WTC11 (cell line): ENCODE data around the gene C9orf50. TPM values are rescaled to one million over a fixed set of nuclear protein-coding genes. Genes with fewer than 3 reads are reported as not detected.

Experiments used
- ATF3 ChIP-seq: sonication (generic); formaldehyde crosslinking; conservative IDR thresholded peaks from 2 replicates; pipeline ENCODE4 v1.8.1; 2022; ENCODE audit warnings: mild to moderate bottlenecking, missing genetic modification reagents
- CTCF ChIP-seq: fragments of 200-600 bp; IDR thresholded peaks from 2 replicates; pipeline ENCODE4 v1.8.0; 2022; ENCODE audit warnings: antibody characterized with exemption
- E2F4 ChIP-seq: sonication (generic); formaldehyde crosslinking; IDR thresholded peaks from 2 replicates; pipeline ENCODE4 v1.8.1; 2022; ENCODE audit warnings: low read depth, mild to moderate bottlenecking, moderate library complexity, missing genetic modification reagents, borderline replicate concordance
- ERG ChIP-seq: fragments of 250-450 bp; sonication (Bioruptor Pico); IDR thresholded peaks from 2 replicates; pipeline ENCODE4 v1.8.0; 2021; ENCODE audit warnings: mild to moderate bottlenecking
- ESRRA ChIP-seq: sonication (generic); formaldehyde crosslinking; IDR thresholded peaks from 2 replicates; pipeline ENCODE4 v1.8.1; 2022; ENCODE audit warnings: mild to moderate bottlenecking, missing genetic modification reagents, borderline replicate concordance
- FOXP4 ChIP-seq: sonication (generic); formaldehyde crosslinking; IDR thresholded peaks from 2 replicates; pipeline ENCODE4 v1.8.0; 2022; ENCODE audit warnings: mild to moderate bottlenecking, missing genetic modification reagents
- HMGXB4 ChIP-seq: sonication (generic); formaldehyde crosslinking; IDR thresholded peaks from 2 replicates; pipeline ENCODE4 v1.8.1; 2023; ENCODE audit warnings: mild to moderate bottlenecking, moderate library complexity, missing genetic modification reagents
- MYBL2 ChIP-seq: sonication (generic); formaldehyde crosslinking; IDR thresholded peaks from 2 replicates; pipeline ENCODE4 v1.8.1; 2023; ENCODE audit warnings: mild to moderate bottlenecking, moderate library complexity, missing genetic modification reagents
- NFYB ChIP-seq: sonication (generic); formaldehyde crosslinking; conservative IDR thresholded peaks from 2 replicates; pipeline ENCODE4 v1.8.0; 2022; ENCODE audit warnings: low read depth, missing genetic modification reagents
- OVOL2 ChIP-seq: fragments of 250-450 bp; sonication (Bioruptor Pico); IDR thresholded peaks from 2 replicates; pipeline ENCODE4 v1.9.0; 2021; ENCODE audit warnings: mild to moderate bottlenecking, borderline replicate concordance
- PRDM15 ChIP-seq: sonication (generic); formaldehyde crosslinking; IDR thresholded peaks from 2 replicates; pipeline ENCODE4 v1.8.0; 2022; ENCODE audit warnings: missing genetic modification reagents
- RELA ChIP-seq: sonication (generic); formaldehyde crosslinking; IDR thresholded peaks from 2 replicates; pipeline ENCODE4 v1.8.1; 2022; ENCODE audit warnings: missing genetic modification reagents, mild to moderate bottlenecking, borderline replicate concordance
- TCF7 ChIP-seq: sonication (generic); formaldehyde crosslinking; IDR thresholded peaks from 2 replicates; pipeline ENCODE4 v1.8.0; 2022; ENCODE audit warnings: mild to moderate bottlenecking, low read depth, missing genetic modification reagents, moderate library complexity
- TEAD1 ChIP-seq: sonication (generic); formaldehyde crosslinking; IDR thresholded peaks from 2 replicates; pipeline ENCODE4 v1.8.0; 2022; ENCODE audit warnings: mild to moderate bottlenecking, missing genetic modification reagents
- TEAD4 ChIP-seq: sonication (generic); formaldehyde crosslinking; IDR thresholded peaks from 2 replicates; pipeline ENCODE4 v1.8.0; 2022; ENCODE audit warnings: mild to moderate bottlenecking, missing genetic modification reagents
- ZBTB43 ChIP-seq: sonication (generic); formaldehyde crosslinking; IDR thresholded peaks from 2 replicates; pipeline ENCODE4 v1.8.1; 2023; ENCODE audit warnings: mild to moderate bottlenecking, missing genetic modification reagents
- ZMAT4 ChIP-seq: fragments of 250-450 bp; sonication (Bioruptor Pico); IDR thresholded peaks from 2 replicates; pipeline ENCODE4 v1.9.0; 2021; ENCODE audit warnings: mild to moderate bottlenecking
- ZNF232 ChIP-seq: sonication (generic); formaldehyde crosslinking; IDR thresholded peaks from 2 replicates; pipeline ENCODE4 v1.8.0; 2022; ENCODE audit warnings: mild to moderate bottlenecking, missing genetic modification reagents
- ZNF671 ChIP-seq: fragments of 250-450 bp; sonication (Bioruptor Pico); IDR thresholded peaks from 2 replicates; pipeline ENCODE4 v1.8.0; 2021; ENCODE audit warnings: mild to moderate bottlenecking
- ZSCAN18 ChIP-seq: fragments of 250-450 bp; sonication (Bioruptor Pico); IDR thresholded peaks from 2 replicates; pipeline ENCODE4 v2.1.2; 2022; ENCODE audit warnings: mild to moderate bottlenecking, moderate library complexity
- total RNA-seq: library from RNA; stranded (reverse); gene quantifications from 3 replicates; pipeline ENCODE4 v1.2.3, GENCODE V29; 2021

The C9orf50 gene
- total RNA-seq, 1 experiment from 2014 or later, result 0.11 TPM

GRCh38 chr9:129641750-129642585 lies 21.1 kb upstream of the C9orf50 start, which contains the start of gene ASB6 (continued):
- no peak for TF ChIP-seq ESRRA (CRISPR knock-in tag)
- no peak for TF ChIP-seq ZSCAN18
- TF ChIP-seq ERG (CRISPR knock-in tag), result peak; percentile 20; the same call in 1 of the 2 replicates
- no peak for TF ChIP-seq NFYB (CRISPR knock-in tag)
- peak; percentile 85; the same call in 1 of the 2 replicates for TF ChIP-seq TEAD1 (CRISPR knock-in tag)
- no peak for TF ChIP-seq E2F4 (CRISPR knock-in tag)
- TF ChIP-seq RELA, result 0 out of 2 replicates have a peak, but pooled peaks have one; percentile 21
- TF ChIP-seq HMGXB4, result peak; percentile 99
- peak; percentile 97 for TF ChIP-seq CTCF
- TF ChIP-seq ZNF671 (CRISPR knock-in tag), result no peak
- no peak for TF ChIP-seq TEAD4 (CRISPR knock-in tag)
- TF ChIP-seq PRDM15 (CRISPR knock-in tag), result no peak
- TF ChIP-seq ZMAT4 (CRISPR knock-in tag), result no peak
- TF ChIP-seq ZBTB43 (CRISPR knock-in tag), result peak; percentile 91; the same call in 1 of the 2 replicates
- no peak for TF ChIP-seq ATF3
- peak; percentile 84 for TF ChIP-seq FOXP4 (CRISPR knock-in tag)
- no peak; the same call in 1 of the 2 replicates for TF ChIP-seq TCF7
- peak; percentile 94 for TF ChIP-seq MYBL2 (CRISPR knock-in tag)
- TF ChIP-seq OVOL2 (CRISPR knock-in tag), result no peak
- TF ChIP-seq ZNF232 (CRISPR knock-in tag), result no peak; the same call in 1 of the 2 replicates
